HG02970 (cell line): ENCODE data around the gene EPHA4.

ENCODE experiments used
- ATAC-seq: cut with Tn5 transposase; IDR thresholded peaks from one replicate; pipeline ENCODE4 v1.9.1; 2021; ENCODE audit warnings: mild to moderate bottlenecking, moderate library complexity, moderate number of reproducible peaks; ENCODE audit not compliant: unreplicated experiment, low FRiP score

Gene EPHA4

DNA sequence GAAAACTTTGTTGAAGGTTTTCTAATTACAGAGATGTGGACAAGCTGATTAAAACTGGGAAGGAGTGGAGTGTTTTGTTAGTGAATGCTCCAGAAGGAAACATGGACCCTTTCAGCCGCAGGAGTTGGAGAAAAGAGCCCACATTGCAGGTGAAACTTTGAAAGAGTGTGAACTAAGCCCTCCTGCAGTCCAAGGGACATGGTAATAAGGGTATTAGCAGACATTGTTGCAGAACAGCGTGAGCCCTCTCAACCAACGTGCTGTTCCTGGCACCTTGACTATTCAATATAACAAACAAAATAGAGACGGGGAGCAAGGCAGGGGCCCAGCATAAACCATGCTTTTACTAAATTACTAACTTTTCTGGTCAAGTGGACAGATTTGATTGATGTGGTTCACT is 122.7 kb downstream of the EPHA4 start:
- ATAC-seq: no peak

- no peak for ATAC-seq
Measured at GRCh38 chr2:221448844-221449390, 123.2 kb downstream of the EPHA4 start.

GRCh38 chr2:221448057-221448843 is 123.9 kb downstream of the EPHA4 start:
- ATAC-seq: no peak

DNA sequence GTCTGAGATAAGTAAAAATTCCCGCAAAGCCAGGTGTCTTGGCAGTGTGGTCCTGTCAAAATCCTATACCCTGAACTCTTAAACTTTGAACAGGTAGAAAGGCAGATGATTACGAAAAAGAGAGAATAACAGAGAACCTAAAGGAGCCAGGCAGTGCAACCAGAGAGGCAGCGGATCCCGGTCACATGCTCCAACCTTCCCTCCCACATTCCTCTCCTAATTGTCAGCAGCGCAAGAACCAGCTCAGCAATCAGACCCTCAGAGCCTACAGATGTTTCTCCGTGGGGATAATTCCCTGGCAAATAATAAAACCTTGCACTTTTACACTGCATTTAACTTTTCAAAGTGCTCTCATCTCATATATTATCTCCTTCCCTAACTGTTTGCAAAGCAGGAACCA is 124.8 kb downstream of the EPHA4 start:
- no peak for ATAC-seq

GRCh38 chr2:221446140-221446539 is 126.0 kb downstream of the EPHA4 start:
- ATAC-seq: no peak

GRCh38 chr2:221444106-221444505 is 128.0 kb downstream of the EPHA4 start:
- no peak for ATAC-seq

GRCh38 chr2:221443645-221444044 is 128.5 kb downstream of the EPHA4 start:
- no peak for ATAC-seq

GRCh38 chr2:221442128-221442527 is 130.0 kb downstream of the EPHA4 start:
- no peak for ATAC-seq

DNA sequence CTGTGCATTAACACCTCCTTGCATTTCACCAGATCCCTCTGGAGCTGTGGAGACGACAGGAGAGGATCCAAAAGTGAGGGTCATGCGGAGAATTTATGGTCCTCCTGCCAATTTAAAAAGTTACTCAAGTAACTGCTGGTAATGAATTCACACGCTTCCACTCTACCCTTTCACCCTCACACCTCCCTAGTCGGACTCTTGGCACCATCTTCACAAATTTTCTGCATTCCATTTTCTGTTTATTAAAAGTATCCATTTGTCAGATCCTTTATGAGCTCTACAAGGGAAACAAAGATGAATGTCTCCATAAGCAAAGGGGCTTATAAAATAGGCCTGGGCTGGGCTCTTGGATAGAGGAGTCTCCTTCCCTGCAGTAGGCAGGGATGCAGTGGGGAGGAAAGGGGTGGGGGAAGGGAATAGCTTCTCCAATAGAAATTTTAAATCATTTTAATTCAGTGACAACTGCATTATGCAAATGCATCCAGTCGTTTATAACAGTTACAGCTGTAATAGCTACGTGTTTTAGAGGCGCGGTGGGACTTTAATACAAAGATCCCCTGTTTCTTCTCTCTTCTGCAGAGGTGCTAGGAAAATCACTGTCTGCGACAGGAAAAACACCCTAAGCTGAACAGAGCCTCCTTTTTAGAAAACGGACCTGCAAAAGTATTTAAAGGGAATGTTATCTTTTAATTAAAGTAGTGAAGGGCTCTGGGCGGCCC is 132.2 kb downstream of the EPHA4 start:
- ATAC-seq: no peak

- no peak for ATAC-seq
Measured at GRCh38 chr2:221437056-221437455, 135.0 kb downstream of the EPHA4 start.

DNA sequence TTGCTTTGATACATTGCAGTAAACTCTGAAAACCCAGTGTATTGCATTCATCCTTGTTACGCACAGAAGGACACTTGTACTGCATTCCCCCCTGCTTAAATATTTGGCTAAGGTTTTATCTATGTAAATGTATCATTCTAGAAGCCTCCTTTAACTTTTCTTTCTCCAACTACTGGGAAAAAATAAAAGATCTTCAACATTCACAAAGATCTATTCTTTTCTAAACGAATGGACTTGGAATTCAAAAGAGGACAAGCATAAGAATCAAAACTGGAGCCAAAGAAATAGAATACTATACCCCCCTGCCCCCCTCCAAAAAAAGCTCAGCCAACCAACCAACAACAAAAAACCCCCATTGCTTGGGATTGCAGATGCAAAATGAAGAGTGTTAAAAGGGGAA is 136.9 kb downstream of the EPHA4 start:
- no peak for ATAC-seq

DNA sequence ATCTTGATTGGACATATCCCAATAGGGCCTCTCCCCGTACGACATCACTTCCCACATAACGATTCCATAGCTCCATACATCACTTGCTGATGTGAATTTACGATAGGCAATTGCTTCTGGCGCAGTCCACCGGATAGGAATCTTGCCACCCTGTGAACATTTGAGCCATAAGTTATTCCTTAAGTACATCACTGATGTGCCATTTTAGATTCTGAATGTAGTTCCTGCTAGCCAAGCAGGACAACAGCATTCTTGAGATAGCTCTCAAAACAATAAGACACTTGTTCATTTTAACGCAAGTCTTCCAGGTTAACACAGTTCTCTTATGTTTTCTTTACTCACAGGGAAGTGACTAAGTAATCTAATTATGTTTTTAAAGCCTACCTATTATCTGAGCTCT is 138.0 kb downstream of the EPHA4 start:
- no peak for ATAC-seq

DNA sequence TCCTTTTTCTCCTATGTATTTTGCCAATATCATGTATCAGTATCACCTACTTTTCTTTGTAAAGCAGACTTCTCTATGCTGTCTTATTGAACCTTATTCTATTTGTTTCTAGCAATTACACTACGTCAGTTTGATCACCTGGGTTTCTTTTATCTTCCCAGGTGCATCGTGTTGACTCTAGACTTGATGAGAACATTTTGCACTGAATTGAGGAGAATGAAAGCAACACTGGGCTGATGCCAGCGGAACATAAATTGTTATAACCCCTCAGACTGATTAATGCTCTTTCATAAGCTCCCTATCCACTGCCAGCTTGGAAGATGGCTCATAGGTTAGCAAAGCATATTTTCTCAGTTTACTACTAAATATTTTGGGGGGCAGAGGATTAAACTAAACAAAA is 140.6 kb downstream of the EPHA4 start:
- no peak for ATAC-seq

DNA sequence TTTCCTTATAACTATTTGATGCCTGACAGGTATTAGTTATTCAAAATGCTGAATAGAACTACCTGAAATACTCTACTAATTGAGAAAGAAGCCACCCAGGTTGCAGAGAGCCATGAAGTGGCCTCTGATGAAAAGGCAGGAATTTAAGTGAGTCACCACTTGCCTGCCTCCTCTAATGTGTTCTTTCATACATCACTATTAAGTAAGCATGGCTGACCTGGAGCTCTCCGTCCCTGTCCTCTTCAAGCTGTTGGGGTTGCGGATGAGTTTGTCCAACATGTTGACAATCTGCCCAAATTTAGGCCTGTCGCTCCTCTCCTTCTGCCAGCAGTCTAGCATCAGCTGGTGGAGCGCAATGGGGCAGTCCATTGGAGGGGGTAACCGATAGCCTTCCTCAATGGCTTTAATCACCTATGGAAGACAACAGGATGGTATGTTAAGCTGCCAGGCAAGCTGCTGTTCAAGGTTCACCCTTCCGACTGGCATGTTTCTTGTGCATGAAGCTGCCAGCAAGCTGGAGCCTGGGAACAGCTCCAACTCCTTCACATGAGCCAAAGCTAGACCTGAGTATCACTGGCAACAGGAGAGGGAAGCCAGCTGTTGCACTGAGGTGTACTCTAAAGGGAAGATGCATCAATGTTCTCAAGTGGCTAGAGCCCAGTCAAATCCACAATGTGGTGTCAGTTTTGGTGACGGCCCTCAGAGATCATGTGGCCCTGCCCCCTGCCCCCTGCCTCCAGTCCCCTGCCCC is 142.2 kb downstream of the EPHA4 start:
- no peak for ATAC-seq

DNA sequence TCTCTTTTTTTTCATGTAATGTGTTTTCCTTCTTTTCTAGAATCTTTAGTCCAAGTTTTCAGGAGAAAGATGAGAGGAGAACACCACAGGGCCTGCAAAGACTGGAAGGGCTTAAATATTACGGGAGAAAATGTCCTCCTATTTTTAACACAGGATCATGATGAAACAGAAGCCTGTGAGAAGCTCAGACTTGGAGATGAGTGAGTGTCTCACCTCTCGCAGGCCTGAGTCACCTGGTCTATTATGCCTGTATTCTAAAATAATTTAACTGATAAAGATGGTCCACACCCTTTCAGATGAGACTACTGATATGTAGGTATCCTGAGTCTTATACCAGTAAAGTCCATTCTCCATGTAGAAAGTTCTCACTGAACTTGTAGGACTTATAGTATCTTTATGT is 143.2 kb downstream of the EPHA4 start:
- ATAC-seq: no peak

DNA sequence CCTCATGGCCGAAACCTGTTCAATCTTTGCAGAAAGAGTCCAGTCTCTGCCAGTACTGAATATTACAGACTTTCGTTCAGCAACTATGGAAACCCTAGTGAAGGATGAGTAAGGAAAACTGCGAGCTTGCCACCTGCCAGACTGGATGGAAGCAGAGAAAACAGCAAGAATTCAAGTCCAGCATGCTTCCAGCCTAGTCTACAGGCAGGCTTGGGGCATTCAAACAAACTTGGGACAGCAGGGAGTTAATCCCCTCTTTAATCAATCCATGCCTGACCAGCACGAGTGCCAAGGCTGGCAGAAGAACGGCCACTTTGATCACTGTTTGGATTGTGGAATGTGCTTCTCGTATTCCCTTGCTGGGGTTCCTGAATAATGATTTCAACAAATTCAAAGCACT is 145.2 kb downstream of the EPHA4 start:
- no peak for ATAC-seq

DNA sequence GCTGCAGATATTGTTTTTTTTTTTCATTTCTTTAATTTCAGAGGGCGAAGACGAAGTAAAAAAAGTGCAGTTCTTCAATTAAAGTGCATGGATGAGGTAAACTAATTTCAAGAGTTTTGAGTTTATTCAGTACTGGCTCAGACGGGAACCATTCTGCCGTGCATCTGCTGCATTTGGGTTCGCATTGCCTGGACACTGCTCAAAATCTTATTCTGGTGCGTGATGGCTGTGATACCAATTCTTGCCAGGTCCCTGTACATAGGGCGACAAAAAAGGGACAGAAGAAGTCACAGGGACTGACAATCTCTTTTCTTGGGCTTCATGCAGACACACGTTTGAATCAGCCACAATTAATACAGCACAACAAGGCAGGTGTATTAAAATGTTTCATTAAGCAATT is 146.2 kb downstream of the EPHA4 start:
- ATAC-seq: no peak

- ATAC-seq: no peak
Measured at GRCh38 chr2:221425353-221425752, 146.8 kb downstream of the EPHA4 start.

GRCh38 chr2:221423210-221423804 is 148.8 kb downstream of the EPHA4 start:
- ATAC-seq: no peak

GRCh38 chr2:221422516-221423209 is 149.4 kb downstream of the EPHA4 start:
- ATAC-seq: no peak
